Trophoblast cell (in vitro differentiated cells and primary cell): ENCODE measurements around the gene ZNF484.
"Not testable (repeated sequence)": the region's sequence is repeated elsewhere in the genome, so short reads cannot be mapped to it uniquely, and the experiment has no call there.

Experiments used
- DNase-seq, 2 donors: peaks; one replicate each; pipeline ENCODE4 v3.0.0-alpha.2; 2016
- H2AFZ ChIP-seq: 2 replicates; pipeline ENCODE4 v1.6.1; 2013; ENCODE audit warnings: low read length, moderate library complexity, mild to moderate bottlenecking; ENCODE audit not compliant: insufficient read depth, poor library complexity
- H2AK5ac ChIP-seq: 2 replicates; pipeline ENCODE4 v1.6.1; 2013; ENCODE audit warnings: mild to moderate bottlenecking, low read length
- H2BK120ac ChIP-seq: 2 replicates; pipeline ENCODE4 v1.6.1; 2013; ENCODE audit warnings: low read length, mild to moderate bottlenecking, moderate library complexity; ENCODE audit not compliant: insufficient read depth, poor library complexity
- H2BK12ac ChIP-seq: 2 replicates; pipeline ENCODE4 v1.6.1; 2013; ENCODE audit warnings: mild to moderate bottlenecking, low read length, moderate library complexity
- H2BK5ac ChIP-seq: 2 replicates; pipeline ENCODE4 v1.6.1; 2013; ENCODE audit warnings: low read length, low read depth, moderate library complexity, mild to moderate bottlenecking; ENCODE audit not compliant: poor library complexity
- H3K14ac ChIP-seq: 2 replicates; pipeline ENCODE4 v1.6.1; 2013; ENCODE audit warnings: mild to moderate bottlenecking, low read length
- H3K18ac ChIP-seq: 2 replicates; pipeline ENCODE4 v1.6.1; 2013; ENCODE audit warnings: mild to moderate bottlenecking, low read length
- H3K23ac ChIP-seq: 2 replicates; pipeline ENCODE4 v1.6.1; 2013; ENCODE audit warnings: low read length
- H3K27ac ChIP-seq: 2 replicates; pipeline ENCODE4 v1.5.1; 2013; ENCODE audit warnings: low read depth, mild to moderate bottlenecking, inconsistent platforms, low read length, moderate library complexity
- H3K27me3 ChIP-seq: 2 replicates; pipeline ENCODE4 v1.6.1; 2013; ENCODE audit warnings: inconsistent platforms, mild to moderate bottlenecking, low read length, moderate library complexity; ENCODE audit not compliant: insufficient read depth
- H3K36me3 ChIP-seq, 2 experiments: 1 replicate in 1 of 2; 2 replicates in 1 of 2; pipeline ENCODE4 v1.6.1; 2013; ENCODE audit warnings: low read length in 2 of 2, mild to moderate bottlenecking in 2 of 2, moderate library complexity in 1 of 2; ENCODE audit not compliant: insufficient read depth in 2 of 2, control insufficient read depth in 1 of 2
- H3K4ac ChIP-seq: 2 replicates; pipeline ENCODE4 v1.6.1; 2013; ENCODE audit warnings: low read depth, mild to moderate bottlenecking, low read length, moderate library complexity
- H3K4me1 ChIP-seq, 2 experiments: 1 replicate in 1 of 2; 2 replicates in 1 of 2; pipeline ENCODE4 v1.6.1; 2013; ENCODE audit warnings: low read length in 2 of 2, mild to moderate bottlenecking in 2 of 2, moderate library complexity in 1 of 2; ENCODE audit not compliant: insufficient read depth in 2 of 2, control insufficient read depth in 1 of 2
- H3K4me2 ChIP-seq: 2 replicates; pipeline ENCODE4 v1.6.1; 2013; ENCODE audit warnings: inconsistent platforms, mild to moderate bottlenecking, low read length, moderate library complexity
- H3K4me3 ChIP-seq: 2 replicates; pipeline ENCODE4 v1.5.1; 2013; ENCODE audit warnings: mild to moderate bottlenecking, low read depth, low read length, inconsistent platforms
- H3K79me1 ChIP-seq: one replicate; pipeline ENCODE4 v1.6.1; 2013; ENCODE audit warnings: low read length
- H3K79me2 ChIP-seq: 2 replicates; pipeline ENCODE4 v1.6.1; 2013; ENCODE audit warnings: low read length, mild to moderate bottlenecking; ENCODE audit not compliant: control insufficient read depth, insufficient read depth, poor library complexity
- H3K9ac ChIP-seq: 2 replicates; pipeline ENCODE4 v1.6.1; 2013; ENCODE audit warnings: mild to moderate bottlenecking, low read length
- H3K9me3 ChIP-seq: 2 replicates; pipeline ENCODE4 v1.6.1; 2013; ENCODE audit warnings: low read depth, mild to moderate bottlenecking, control low read depth, inconsistent platforms, low read length; ENCODE audit not compliant: insufficient read depth
- H4K12ac ChIP-seq: 2 replicates; pipeline ENCODE4 v1.6.1; 2013; ENCODE audit warnings: low read depth, mild to moderate bottlenecking, low read length, moderate library complexity
- H4K8ac ChIP-seq: 2 replicates; pipeline ENCODE4 v1.6.1; 2013; ENCODE audit warnings: low read depth, mild to moderate bottlenecking, low read length, moderate library complexity
- H4K91ac ChIP-seq: one replicate; pipeline ENCODE4 v1.6.1; 2013; ENCODE audit warnings: low read depth, mild to moderate bottlenecking, low read length, moderate library complexity
- WGBS: extraction: QIAGEN DNeasy Blood & Tissue Kit; methylation state at CpG from one replicate; pipeline ENCODE4 v1.1.7; 2013; ENCODE audit warnings: missing lambda C conversion rate; ENCODE audit not compliant: insufficient read length, insufficient coverage; ENCODE audit errors: extremely low coverage; 5-methylcytosine and 5-hydroxymethylcytosine counted together

ZNF484 gene

GRCh38 chr9:92846662-92847145 lies 31.1 kb downstream of the ZNF484 start:
- Histone ChIP-seq H3K79me1 (no peaks in the 10 kb centered on the region), H3K4me3 (no peak overlapping the region), H2AFZ (no peak overlapping the region), H3K14ac (no peak overlapping the region), H3K4me1 (no peaks in the 10 kb centered on the region), H3K27me3 (no peaks in the 10 kb centered on the region), H3K27ac (no peak overlapping the region), H3K79me2 (no peaks in the 10 kb centered on the region), H4K8ac (no peak overlapping the region), H2BK12ac (no peak overlapping the region), H2AK5ac (no peak overlapping the region), H3K4ac (no peak overlapping the region), H2BK120ac (no peak overlapping the region), H4K91ac (no peak overlapping the region), H3K4me2 (no peak overlapping the region), H3K18ac (no peak overlapping the region), H3K23ac (no peak overlapping the region), H3K9ac (no peak overlapping the region), H2BK5ac (no peak overlapping the region), H4K12ac (no peak overlapping the region), H3K36me3 (peaks cover 14 to 17% of the 10 kb centered on the region in 2 experiments), H3K9me3 (peaks cover 1% of the 10 kb centered on the region)
- WGBS: no CpG with 5 or more reads among the region's 1 CpG
- DNase-seq: no peak

GRCh38 chr9:92838411-92838810 lies 39.4 kb downstream of the ZNF484 start:
- H3K4me3 ChIP-seq, H3K9me3 ChIP-seq: not testable (repeated sequence)

GRCh38 chr9:92837191-92837590 lies 40.6 kb downstream of the ZNF484 start:
- H4K8ac ChIP-seq: no peak overlapping the region
- WGBS: no CpG with 5 or more reads among the region's 25 CpGs
- H4K12ac ChIP-seq: no peak overlapping the region
- H3K9me3 ChIP-seq: peaks cover 10% of the 10 kb centered on the region
- H3K4me3 ChIP-seq: no peak overlapping the region
- no peak overlapping the region for H2BK120ac ChIP-seq
- no peak overlapping the region for H2AFZ ChIP-seq
- H3K27me3 ChIP-seq: no peaks in the 10 kb centered on the region
- no peak overlapping the region for H3K4ac ChIP-seq
- no peaks in the 10 kb centered on the region for H3K4me1 ChIP-seq
- no peak overlapping the region for H3K23ac ChIP-seq
- no peak overlapping the region for H3K18ac ChIP-seq
- H3K4me2 ChIP-seq: no peak overlapping the region
- no peak for DNase-seq
- H3K36me3 ChIP-seq: no peaks in the 10 kb centered on the region
- H3K79me2 ChIP-seq: no peaks in the 10 kb centered on the region
- no peak overlapping the region for H3K14ac ChIP-seq
- H2BK12ac ChIP-seq: no peak overlapping the region
- H2BK5ac ChIP-seq: no peak overlapping the region
- H2AK5ac ChIP-seq: no peak overlapping the region
- no peak overlapping the region for H3K9ac ChIP-seq
- no peak overlapping the region for H4K91ac ChIP-seq
- no peaks in the 10 kb centered on the region for H3K79me1 ChIP-seq
- no peak overlapping the region for H3K27ac ChIP-seq

More at GRCh38 chr9:92838411-92838810, 39.4 kb downstream of the ZNF484 start:
- not testable (repeated sequence) for H2AFZ ChIP-seq, H4K8ac ChIP-seq, H2BK5ac ChIP-seq, H3K23ac ChIP-seq, H3K79me1 ChIP-seq, H3K18ac ChIP-seq, DNase-seq, H4K12ac ChIP-seq, H3K27me3 ChIP-seq, H3K79me2 ChIP-seq, H3K9ac ChIP-seq, H3K14ac ChIP-seq, H3K27ac ChIP-seq, H3K4ac ChIP-seq, H2BK120ac ChIP-seq, H2BK12ac ChIP-seq, H3K36me3 ChIP-seq, H4K91ac ChIP-seq, H3K4me2 ChIP-seq, H2AK5ac ChIP-seq, H3K4me1 ChIP-seq
- no CpG with 5 or more reads among the region's 1 CpG for WGBS

- H3K27me3 ChIP-seq: no peaks in the 10 kb centered on the region
- no peak overlapping the region for H2AK5ac ChIP-seq
- no peak overlapping the region for H3K23ac ChIP-seq
- DNase-seq: no peak
- H4K8ac ChIP-seq: no peak overlapping the region
- H3K4me2 ChIP-seq: no peak overlapping the region
- no peak overlapping the region for H2BK120ac ChIP-seq
- H2BK12ac ChIP-seq: no peak overlapping the region
- H3K27ac ChIP-seq: no peak overlapping the region
- no peak overlapping the region for H4K12ac ChIP-seq
- H3K79me2 ChIP-seq: no peaks in the 10 kb centered on the region
- no peak overlapping the region for H3K4ac ChIP-seq
- H3K79me1 ChIP-seq: peaks cover 2% of the 10 kb centered on the region
- H2AFZ ChIP-seq: no peak overlapping the region
- H3K14ac ChIP-seq: no peak overlapping the region
- no peak overlapping the region for H3K4me3 ChIP-seq
- H2BK5ac ChIP-seq: no peak overlapping the region
- WGBS: no CpG with 5 or more reads among the region's 2 CpGs
- H3K9me3 ChIP-seq: peaks cover 4% of the 10 kb centered on the region
- no peaks in the 10 kb centered on the region for H3K36me3 ChIP-seq
- H3K18ac ChIP-seq: no peak overlapping the region
- H3K9ac ChIP-seq: no peak overlapping the region
- H4K91ac ChIP-seq: no peak overlapping the region
- peaks cover 3 to 4% of the 10 kb centered on the region in 2 experiments for H3K4me1 ChIP-seq
Measured at GRCh38 chr9:92829420-92829819, 48.4 kb downstream of the ZNF484 start.
